ENCODE data around the gene RNF151. TPM values are rescaled to one million over a fixed set of nuclear protein-coding genes. Genes with fewer than 3 reads are reported as not detected.

Gene RNF151
- total and polyA plus RNA-seq, 2 of the 13 experiments (the other 11 are each of a cell fraction or from before 2014, with no cell fraction given), result not detected

DNA sequence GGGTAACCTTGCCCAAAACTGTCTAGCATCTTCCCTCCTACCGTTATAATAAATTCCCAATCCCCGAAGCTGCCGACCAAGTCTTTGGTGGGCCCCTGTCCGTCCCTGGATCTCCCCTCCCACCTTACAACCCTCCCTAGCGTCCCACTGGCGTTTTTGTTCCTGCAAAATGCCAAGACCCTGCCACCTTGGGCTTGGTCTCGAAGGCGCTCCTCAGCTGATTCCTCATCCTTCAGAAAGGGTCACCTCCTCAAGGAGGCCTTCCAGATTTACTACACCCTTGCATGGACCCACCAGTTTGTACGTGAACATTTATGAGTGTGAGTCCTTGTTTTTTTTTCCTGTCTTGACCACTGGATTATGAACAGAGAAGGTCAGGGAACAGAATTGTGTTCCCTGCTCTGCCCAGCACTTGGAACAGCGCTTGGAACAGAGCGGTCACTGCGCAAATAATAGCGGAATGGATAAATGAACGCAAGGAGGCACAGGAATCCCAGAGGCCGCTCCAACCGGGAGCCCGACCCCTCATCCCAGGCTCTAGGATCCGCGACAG, 16.4 kb downstream of the RNF151 start (continued):
- TF ChIP-seq ZNF367 (CRISPR knock-in tag; IDR thresholded peaks at IDR 0.05; ENCODE audit: borderline replicate concordance), result no peak
- peak; percentile 50; the same call in 1 of the 2 replicates for TF ChIP-seq RCOR2 (CRISPR knock-in tag; IDR thresholded peaks at IDR 0.05)
- TF ChIP-seq KLF16 (CRISPR knock-in tag; IDR thresholded peaks at IDR 0.05), result no peak
- TF ChIP-seq KAT2B (IDR thresholded peaks at IDR 0.05; ENCODE audit: borderline replicate concordance, low read depth, low read length), result no peak
- TF ChIP-seq ZNF230 (CRISPR knock-in tag; IDR thresholded peaks at IDR 0.05), result peak; percentile 53; the same call in 1 of the 2 replicates
- TF ChIP-seq ERF (CRISPR knock-in tag; IDR thresholded peaks at IDR 0.05), result no peak
- TF ChIP-seq ZNF549 (CRISPR knock-in tag; IDR thresholded peaks at IDR 0.05), result no peak
- no peak for TF ChIP-seq JUND (CRISPR knock-in tag; IDR thresholded peaks at IDR 0.05)
- TF ChIP-seq, protein P1, sequence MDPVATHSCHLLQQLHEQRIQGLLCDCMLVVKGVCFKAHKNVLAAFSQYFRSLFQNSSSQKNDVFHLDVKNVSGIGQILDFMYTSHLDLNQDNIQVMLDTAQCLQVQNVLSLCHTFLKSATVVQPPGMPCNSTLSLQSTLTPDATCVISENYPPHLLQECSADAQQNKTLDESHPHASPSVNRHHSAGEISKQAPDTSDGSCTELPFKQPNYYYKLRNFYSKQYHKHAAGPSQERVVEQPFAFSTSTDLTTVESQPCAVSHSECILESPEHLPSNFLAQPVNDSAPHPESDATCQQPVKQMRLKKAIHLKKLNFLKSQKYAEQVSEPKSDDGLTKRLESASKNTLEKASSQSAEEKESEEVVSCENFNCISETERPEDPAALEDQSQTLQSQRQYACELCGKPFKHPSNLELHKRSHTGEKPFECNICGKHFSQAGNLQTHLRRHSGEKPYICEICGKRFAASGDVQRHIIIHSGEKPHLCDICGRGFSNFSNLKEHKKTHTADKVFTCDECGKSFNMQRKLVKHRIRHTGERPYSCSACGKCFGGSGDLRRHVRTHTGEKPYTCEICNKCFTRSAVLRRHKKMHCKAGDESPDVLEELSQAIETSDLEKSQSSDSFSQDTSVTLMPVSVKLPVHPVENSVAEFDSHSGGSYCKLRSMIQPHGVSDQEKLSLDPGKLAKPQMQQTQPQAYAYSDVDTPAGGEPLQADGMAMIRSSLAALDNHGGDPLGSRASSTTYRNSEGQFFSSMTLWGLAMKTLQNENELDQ (CRISPR knock-in tag; IDR thresholded peaks at IDR 0.05; ENCODE audit: borderline replicate concordance), result no peak
- no peak for TF ChIP-seq ZNF264 (CRISPR knock-in tag; IDR thresholded peaks at IDR 0.05)
- no peak for TF ChIP-seq ZNF24 (IDR thresholded peaks at IDR 0.05)

Data from HepG2 (cell line).